ENCODE measurements around the gene COX6A2.
"Not testable (repeated sequence)": the region's sequence is repeated elsewhere in the genome, so short reads cannot be mapped to it uniquely, and the experiment has no call there.

COX6A2 gene

GRCh38 chr16:31436221-31437045 is 8.3 kb upstream of the COX6A2 start:
- DNase-seq, result no peak

DNA sequence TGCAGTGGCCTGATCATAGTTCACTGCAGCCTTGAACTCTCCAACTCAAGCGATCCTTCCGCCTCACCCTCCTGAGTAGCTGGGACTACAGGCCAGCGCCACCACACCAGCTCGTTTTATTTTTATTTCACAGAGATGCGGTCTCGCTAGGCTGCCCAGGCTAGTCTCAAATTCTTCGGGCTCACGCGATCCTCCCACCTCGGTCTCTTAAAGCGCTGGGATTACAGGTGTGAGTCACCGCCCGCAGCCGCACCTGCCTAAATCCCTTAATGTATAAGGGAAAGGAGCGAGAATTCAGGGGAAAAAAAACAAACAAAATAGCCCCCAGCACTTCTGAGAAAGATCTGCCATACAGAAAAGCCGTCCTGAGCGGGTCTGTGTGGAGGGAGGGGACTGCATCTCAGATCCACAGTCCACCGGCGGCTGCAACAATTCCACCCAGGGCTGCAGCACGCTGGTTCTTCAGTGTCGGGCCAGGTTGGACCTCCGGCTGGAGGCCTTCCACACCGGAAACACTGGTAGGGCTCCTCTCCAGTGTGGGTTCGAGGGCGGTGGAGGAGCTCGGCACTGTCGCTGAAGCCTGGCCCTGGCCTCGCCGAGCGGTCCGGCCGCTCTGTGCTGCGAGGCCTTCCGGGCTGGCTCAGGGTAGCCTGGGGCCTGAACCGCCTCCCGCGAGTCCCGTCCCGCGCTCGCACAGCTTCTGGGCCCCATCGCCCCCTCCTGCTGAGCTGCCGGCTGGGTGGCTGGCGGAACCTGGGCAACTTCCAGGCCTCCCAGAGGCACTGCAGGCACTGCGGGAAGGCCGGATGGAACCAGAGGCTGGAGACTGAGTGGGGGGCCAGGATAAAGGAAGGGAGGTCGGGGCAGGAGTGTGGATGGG is 7.4 kb upstream of the COX6A2 start:
- no peak for DNase-seq

- DNase-seq, result no peak
These were observed 2.4 kb upstream of the COX6A2 start for GRCh38 chr16:31430380-31431052.

DNA sequence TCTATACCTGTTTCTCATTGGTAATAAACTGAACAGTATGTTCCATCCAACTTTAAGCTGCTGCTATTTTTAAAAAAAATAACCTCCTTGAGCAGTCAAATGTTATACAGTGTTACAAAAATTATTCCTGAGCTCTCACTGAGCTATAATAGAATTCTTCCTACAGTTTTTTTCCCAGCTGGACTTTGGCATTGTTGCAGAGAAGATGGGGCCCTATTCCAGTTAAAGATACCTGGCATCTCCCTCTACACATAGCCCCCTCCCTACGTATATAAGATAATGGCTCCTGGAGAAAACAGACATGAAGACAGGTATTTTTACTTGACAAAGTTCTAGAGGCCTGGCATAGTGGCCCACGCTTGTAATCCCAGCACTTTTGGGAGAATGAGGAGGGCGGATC is 1.6 kb upstream of the COX6A2 start:
- no peak for DNase-seq

GRCh38 chr16:31429314-31429713 is 1.2 kb upstream of the COX6A2 start:
- no peak for DNase-seq

DNA sequence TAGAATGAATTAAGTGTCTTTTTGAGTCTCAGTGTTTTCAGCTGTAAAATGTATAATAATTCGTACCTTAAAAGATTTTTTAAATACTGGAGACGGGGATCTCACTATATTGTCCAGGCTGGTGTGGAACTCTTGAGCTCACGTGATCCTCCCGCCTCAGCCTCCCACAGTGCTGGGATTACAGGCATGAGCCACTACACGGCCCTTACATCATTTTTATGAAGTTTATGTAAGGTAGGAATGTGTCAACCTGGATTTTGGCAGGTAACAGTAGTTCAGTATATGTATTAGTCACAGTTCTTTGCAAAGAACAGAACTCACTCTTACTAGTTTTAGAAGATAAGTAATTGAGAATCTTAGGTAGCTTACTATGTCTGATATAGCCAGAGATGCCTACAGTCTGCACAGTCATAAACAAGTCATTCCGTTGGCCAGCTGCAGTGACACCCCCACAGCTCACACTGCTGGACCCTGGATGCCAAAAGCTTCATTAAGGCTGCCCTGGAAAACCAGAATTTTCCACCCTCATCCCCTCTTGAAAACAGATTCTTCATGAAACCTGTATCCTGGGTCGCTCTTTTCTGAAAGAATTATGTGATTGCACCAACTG is 583 bp upstream of the COX6A2 start:
- DNase-seq, result no peak

DNA sequence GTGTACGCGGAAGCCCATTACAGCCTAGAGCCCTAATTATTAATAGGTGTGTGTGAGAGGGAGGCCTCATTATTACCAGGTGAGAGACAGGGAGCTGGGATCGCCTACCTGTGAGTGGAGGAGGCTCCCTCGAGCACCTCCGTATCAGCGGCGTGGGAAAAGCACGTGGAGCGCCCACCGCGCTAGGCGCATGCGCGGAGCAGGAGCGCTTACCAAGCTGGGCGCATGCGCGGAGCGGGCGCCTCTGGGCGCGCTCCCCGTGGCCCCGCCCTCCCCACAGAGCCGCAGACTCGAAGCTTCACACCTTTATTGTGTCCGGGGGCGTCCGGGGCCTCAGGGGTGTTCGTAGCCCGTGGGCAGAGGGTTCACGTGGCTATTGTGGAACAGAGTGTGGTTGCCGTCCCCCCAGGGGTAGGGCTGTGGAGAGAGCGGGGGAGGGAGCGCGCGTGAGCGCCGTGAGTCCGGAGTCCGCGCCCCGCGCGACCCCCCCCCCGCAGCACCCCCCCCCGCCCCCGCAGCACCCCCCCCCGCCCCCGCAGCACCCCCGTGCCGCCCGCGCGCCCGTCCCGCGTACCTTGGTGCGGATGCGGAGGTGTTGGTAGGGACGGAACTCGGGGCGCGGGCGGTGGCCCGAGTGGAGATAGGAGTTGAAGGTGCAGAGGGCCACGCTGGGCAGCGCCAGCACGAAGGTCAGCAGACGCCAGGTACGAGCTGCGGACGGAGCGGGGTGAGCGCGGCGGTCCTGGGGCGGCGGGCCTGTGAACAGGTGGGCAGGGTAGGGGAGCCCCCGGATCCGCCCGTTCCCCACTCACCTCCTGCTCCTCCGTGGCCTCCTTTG is 500 bp downstream of the COX6A2 start:
- no peak for DNase-seq

DNA sequence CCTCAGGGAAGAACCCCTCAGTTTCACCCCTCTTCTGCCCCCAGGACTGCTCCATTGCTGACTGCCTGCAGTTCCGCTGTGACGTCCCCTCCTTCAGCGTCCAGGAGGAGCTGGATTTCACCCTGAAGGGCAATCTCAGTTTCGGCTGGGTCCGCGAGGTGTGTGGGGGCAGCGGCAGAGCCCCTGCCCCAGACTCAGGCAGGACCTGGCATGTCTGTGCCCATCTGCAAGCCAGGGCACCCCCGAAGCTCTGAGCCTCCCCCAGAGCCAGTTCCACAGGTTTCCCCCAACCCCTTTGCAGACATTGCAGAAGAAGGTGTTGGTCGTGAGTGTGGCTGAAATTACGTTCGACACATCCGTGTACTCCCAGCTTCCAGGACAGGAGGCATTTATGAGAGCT is 4.4 kb downstream of the COX6A2 start:
- DNase-seq, result no peak

DNA sequence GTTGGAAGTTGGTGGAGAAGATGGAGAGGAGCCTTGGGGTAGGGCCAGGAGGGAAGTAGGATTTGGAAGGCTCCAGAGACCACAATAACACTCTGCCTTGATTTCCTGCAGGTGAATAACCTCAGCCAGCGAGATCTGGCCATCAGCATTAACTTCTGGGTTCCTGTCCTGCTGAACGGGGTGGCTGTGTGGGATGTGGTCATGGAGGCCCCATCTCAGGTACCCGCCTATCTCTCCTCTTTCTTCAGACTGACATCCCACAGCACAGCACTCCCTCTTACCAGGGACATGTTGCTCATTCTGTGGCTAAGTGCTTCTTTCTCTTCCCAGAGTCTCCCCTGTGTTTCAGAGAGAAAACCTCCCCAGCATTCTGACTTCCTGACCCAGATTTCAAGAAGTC is 4.9 kb downstream of the COX6A2 start:
- DNase-seq, result no peak

DNA sequence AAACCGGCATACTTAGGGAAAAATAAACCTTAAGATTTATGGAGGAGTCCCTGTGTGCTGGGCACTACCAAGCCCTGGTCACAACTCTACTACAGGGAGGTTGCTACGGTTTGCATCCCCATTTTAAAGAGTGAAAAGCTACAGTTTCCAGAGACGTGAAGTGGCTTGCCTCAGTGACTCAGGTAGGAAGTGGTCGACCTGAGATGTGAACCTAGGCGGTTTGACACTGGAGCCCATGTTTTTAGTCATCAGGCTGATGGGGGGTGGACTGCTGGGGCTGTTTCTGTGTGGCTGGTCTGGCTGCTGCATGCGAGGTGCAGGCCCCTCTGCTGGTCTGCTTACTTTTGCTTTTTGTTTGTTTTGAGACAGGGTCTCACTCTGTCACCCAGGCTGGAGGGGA is 6.6 kb downstream of the COX6A2 start:
- DNase-seq, result no peak

DNA sequence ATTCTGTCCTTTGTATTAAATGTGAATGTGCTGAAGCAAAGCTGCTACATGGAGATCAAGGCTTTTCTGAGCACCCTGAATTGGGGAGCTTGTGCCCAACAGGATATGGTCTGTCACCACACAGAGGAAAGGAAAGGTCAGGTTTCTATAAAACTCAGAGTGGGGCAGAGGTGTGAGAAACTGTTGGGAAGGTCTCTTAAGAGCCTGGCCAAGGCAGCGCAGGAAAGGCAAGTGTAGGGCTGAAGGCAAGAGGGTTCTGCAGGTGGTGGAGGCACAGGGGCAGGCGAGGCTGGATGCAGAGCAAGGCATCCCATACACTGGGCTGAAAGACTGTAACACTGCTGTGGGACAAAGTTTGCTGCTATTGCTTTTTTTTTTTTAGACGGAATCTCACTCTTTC is 8.1 kb downstream of the COX6A2 start:
- DNase-seq, result no peak

DNA sequence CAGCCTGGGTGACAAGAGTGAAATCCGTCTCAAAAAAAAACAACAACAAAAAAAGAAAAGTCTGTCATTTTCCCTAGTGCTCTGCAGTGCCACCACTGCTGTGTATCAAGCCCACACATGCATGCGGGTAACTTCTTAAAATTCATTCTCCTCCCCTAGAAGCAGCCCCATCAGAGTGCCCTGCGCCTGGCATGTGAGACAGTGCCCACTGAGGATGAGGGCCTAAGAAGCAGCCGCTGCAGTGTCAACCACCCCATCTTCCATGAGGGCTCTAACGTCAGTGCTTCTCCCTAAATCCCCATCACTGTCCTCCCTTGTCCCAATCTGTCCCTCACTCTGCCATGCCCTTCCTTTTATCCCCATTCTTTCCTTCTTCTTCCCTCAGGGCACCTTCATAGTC is 10.2 kb downstream of the COX6A2 start:
- no peak for DNase-seq

DNA sequence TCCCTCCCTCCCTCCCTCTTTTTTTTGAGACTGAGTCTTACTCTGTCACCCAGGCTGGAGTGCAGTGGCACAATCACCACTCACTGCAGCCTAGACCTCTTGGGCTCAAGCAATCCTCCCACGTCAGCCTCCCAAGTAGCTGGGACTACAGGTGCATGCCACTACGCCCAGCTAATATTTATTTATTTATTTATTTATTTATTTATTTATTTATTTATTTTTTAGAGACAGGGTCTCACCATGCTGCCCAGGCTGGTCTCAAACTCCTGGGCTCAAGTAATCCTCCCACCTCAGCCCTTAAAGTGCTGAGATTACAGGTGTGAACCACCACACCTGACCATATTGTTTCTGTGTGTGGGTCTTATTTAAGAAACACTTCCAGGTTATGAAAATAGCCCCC is 11.1 kb downstream of the COX6A2 start:
- not testable (repeated sequence) for DNase-seq

- DNase-seq, result no peak
These were observed 11.8 kb downstream of the COX6A2 start for GRCh38 chr16:31416371-31416770.

- no peak for DNase-seq
These were observed 13.5 kb downstream of the COX6A2 start for GRCh38 chr16:31414706-31415105.

DNA sequence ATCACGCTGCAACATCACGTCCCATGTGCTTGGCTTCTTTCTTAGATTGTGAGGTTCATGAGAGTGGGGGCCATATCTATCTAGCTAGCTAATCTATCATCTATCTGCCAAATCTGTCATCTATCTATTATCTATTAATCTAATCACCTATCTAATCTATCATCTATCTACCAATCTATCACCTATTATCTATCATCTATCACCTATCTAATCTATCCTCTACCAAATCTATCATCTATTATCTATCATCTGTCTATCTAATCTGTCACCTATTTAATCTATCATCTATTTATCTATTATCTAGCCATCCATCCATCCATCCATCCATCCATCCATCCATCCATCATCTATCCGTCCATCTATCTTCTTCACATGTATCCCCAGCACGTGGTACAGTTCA is 14.2 kb downstream of the COX6A2 start:
- DNase-seq, result no peak

DNA sequence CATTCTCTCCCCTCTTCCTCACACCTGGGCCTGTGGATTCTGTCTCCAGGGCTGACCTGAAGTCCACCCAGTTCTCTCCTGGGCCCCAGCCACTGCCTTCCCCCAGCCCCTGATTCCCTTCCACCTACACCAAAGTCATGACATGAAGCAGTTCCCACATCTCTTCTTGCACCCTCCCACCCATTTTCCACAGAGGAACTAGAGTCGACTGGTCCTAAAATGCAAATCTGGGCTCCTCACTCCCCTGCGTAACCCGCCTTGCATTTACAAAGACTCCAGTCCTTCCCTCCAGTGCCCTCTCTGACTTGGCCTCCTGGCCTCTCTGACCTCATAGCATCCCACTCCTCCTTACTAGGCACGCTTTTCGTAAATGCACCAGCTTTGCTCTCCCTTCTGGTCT is 14.8 kb downstream of the COX6A2 start:
- no peak for DNase-seq

GRCh38 chr16:31412750-31413149 is 15.4 kb downstream of the COX6A2 start:
- DNase-seq, result no peak

DNA sequence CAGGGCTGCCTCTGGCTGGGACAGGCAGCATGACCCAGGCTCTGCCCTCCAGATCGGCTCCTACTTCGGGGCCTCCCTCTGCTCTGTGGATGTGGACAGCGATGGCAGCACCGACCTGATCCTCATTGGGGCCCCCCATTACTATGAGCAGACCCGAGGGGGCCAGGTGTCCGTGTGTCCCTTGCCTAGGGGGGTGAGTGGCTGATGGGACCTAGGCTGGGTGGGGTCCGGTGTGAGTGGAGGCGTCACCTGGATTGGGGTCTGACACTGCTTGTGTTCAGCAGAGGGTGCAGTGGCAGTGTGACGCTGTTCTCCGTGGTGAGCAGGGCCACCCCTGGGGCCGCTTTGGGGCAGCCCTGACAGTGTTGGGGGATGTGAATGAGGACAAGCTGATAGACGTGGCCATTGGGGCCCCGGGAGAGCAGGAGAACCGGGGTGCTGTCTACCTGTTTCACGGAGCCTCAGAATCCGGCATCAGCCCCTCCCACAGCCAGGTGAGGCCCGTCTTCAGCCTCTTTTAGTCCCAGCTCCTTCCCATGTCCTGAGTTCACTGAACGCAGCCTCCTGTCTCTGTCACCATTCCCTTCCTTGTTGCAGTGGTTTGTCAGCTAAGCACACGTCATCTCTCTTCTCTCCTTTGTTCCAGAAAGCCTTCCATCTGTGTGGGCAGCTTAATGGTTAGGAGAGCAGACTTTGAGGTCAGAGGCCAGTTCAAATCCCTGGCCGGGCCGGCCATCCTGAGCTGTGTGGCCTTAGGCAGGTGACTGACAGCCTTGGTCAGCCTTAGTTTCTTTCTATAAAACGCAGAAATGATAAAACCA is 16.9 kb downstream of the COX6A2 start:
- no peak for DNase-seq

- no peak for DNase-seq
These were observed 18.1 kb downstream of the COX6A2 start for GRCh38 chr16:31410082-31410481.

- no peak for DNase-seq
These were observed 18.7 kb downstream of the COX6A2 start for GRCh38 chr16:31409433-31409832.
